ENCODE data around the gene PUDP.

PUDP gene

GRCh38 chrX:7147978-7148854, at the start of gene PUDP:
TSS of gene PUDP (minus strand) at chrX:7148153. CDS start at chrX:7148113, 40 bp downstream.
- TF ChIP-seq CTCF (IDR thresholded peaks at IDR 0.05; ENCODE audit: control insufficient read depth, insufficient read depth, low read depth, low read length, missing control alignments): peak; percentile 16

GRCh38 chrX:7194606-7195005, 46.7 kb upstream of the PUDP start:
- no peak for DNase-seq (ENCODE audit: low read depth)
- TF ChIP-seq CTCF (IDR thresholded peaks at IDR 0.05; ENCODE audit: control insufficient read depth, insufficient read depth, low read depth, low read length, missing control alignments): no peak
- H3K4me3 ChIP-seq (ENCODE audit: control insufficient read depth, low read depth, low read length): no peak overlapping the region

More at GRCh38 chrX:7147978-7148854, at the start of gene PUDP:
- peak within 1 kb of the TSS; percentile 92 for H3K4me3 ChIP-seq (ENCODE audit: control insufficient read depth, low read depth, low read length)
- peak; percentile 40 for DNase-seq (ENCODE audit: low read depth)

GRCh38 chrX:7192871-7193270, 44.9 kb upstream of the PUDP start:
- H3K4me3 ChIP-seq (ENCODE audit: control insufficient read depth, low read depth, low read length): no peak overlapping the region
- DNase-seq (ENCODE audit: low read depth): no peak
- no peak for TF ChIP-seq CTCF (IDR thresholded peaks at IDR 0.05; ENCODE audit: control insufficient read depth, insufficient read depth, low read depth, low read length, missing control alignments)

- DNase-seq (ENCODE audit: low read depth): no peak
- TF ChIP-seq CTCF (IDR thresholded peaks at IDR 0.05; ENCODE audit: control insufficient read depth, insufficient read depth, low read depth, low read length, missing control alignments): peak; percentile 25
- H3K4me3 ChIP-seq (ENCODE audit: control insufficient read depth, low read depth, low read length): no peak overlapping the region
These were observed 43.7 kb upstream of the PUDP start for GRCh38 chrX:7191681-7192110.

- DNase-seq (ENCODE audit: low read depth): no peak
- H3K4me3 ChIP-seq (ENCODE audit: control insufficient read depth, low read depth, low read length): no peak overlapping the region
- no peak for TF ChIP-seq CTCF (IDR thresholded peaks at IDR 0.05; ENCODE audit: control insufficient read depth, insufficient read depth, low read depth, low read length, missing control alignments)
These were observed 42.2 kb upstream of the PUDP start for GRCh38 chrX:7190157-7190556.

GRCh38 chrX:7188672-7189071, 40.7 kb upstream of the PUDP start:
- no peak for DNase-seq (ENCODE audit: low read depth)
- no peak overlapping the region for H3K4me3 ChIP-seq (ENCODE audit: control insufficient read depth, low read depth, low read length)
- TF ChIP-seq CTCF (IDR thresholded peaks at IDR 0.05; ENCODE audit: control insufficient read depth, insufficient read depth, low read depth, low read length, missing control alignments): no peak
